H1 (cell line): ENCODE data around the gene ZBTB4.

Experiments
- CBX8 ChIP-seq: fragments of 300-800, 300-1000 bp; sonication (generic); IDR thresholded peaks from 2 replicates; pipeline ENCODE4 v1.7.1; 2016; ENCODE audit warnings: low read depth, low read length, borderline replicate concordance
- CEBPB ChIP-seq: IDR thresholded peaks from 2 replicates; pipeline ENCODE4 v1.6.1; 2012; ENCODE audit warnings: low read depth, low read length
- CHD1 ChIP-seq: IDR thresholded peaks from 2 replicates; pipeline ENCODE4 v1.6.1; 2012; ENCODE audit warnings: low read depth, low read length, improper control_type of control experiment
- CTCF ChIP-seq, 3 experiments: IDR thresholded peaks; 1 replicate in 2 of 3; 2 replicates in 1 of 3; pipeline versions ENCODE4 v1.5.1 to v1.6.1; 2011; ENCODE audit warnings: low read length in 3 of 3, mild to moderate bottlenecking in 3 of 3, inconsistent platforms in 2 of 3, low read depth in 1 of 3, moderate library complexity in 1 of 3; ENCODE audit not compliant: insufficient read depth in 1 of 3; ENCODE audit errors: control extremely low read depth in 1 of 3
- EP300 ChIP-seq, 2 experiments: IDR thresholded peaks; 1 replicate in 1 of 2; 2 replicates in 1 of 2; pipeline ENCODE4 v1.6.1; 2011 to 2012; ENCODE audit warnings: low read depth in 2 of 2, low read length in 2 of 2, mild to moderate bottlenecking in 2 of 2, borderline replicate concordance in 1 of 2, inconsistent platforms in 1 of 2, moderate library complexity in 1 of 2
- EZH2 ChIP-seq: fragments of 200-600 bp; sonication (generic); IDR thresholded peaks from 2 replicates; pipeline ENCODE4 v1.7.1; 2012; ENCODE audit warnings: low read depth, mild to moderate bottlenecking, moderate library complexity, low read length, inconsistent platforms; ENCODE audit not compliant: severe bottlenecking
- GABPA ChIP-seq: IDR thresholded peaks from 2 replicates; pipeline ENCODE4 v1.6.1; 2011; ENCODE audit warnings: mild to moderate bottlenecking, low read length, moderate library complexity, borderline replicate concordance; ENCODE audit not compliant: insufficient read depth
- HDAC2 ChIP-seq, 2 experiments: fragments of 300-600 bp in 1 of 2; sonication (generic) in 1 of 2; IDR thresholded peaks; 2 replicates each; pipeline ENCODE4 v1.6.1; 2011 to 2012; ENCODE audit warnings: low read depth in 2 of 2, low read length in 2 of 2, mild to moderate bottlenecking in 2 of 2, moderate library complexity in 2 of 2, borderline replicate concordance in 1 of 2, inconsistent platforms in 1 of 2
- MAFK ChIP-seq: IDR thresholded peaks from 2 replicates; pipeline ENCODE4 v1.6.1; 2012; ENCODE audit warnings: low read depth, mild to moderate bottlenecking, improper control_type of control experiment, low read length
- POLR2AphosphoS5 ChIP-seq: IDR thresholded peaks from 2 replicates; pipeline ENCODE4 v1.6.1; 2011; ENCODE audit warnings: low read depth, low read length
- RAD21 ChIP-seq, 2 experiments: IDR thresholded peaks in 1 of 2; conservative IDR thresholded peaks in 1 of 2; 2 replicates each; pipeline ENCODE4 v1.6.1; 2011; ENCODE audit warnings: low read depth in 2 of 2, low read length in 2 of 2, improper control_type of control experiment in 1 of 2, inconsistent platforms in 1 of 2, mild to moderate bottlenecking in 1 of 2, moderate library complexity in 1 of 2
- SUZ12 ChIP-seq: fragments of 200-600 bp; sonication (generic); IDR thresholded peaks from 2 replicates; pipeline ENCODE4 v1.6.1; 2012; ENCODE audit warnings: mild to moderate bottlenecking, inconsistent platforms, low read length, moderate library complexity, mixed read lengths

GRCh38 chr17:7442142-7442541 is 37.3 kb downstream of the ZBTB4 start:
- TF ChIP-seq CTCF (IDR thresholded peaks at IDR 0.05; ENCODE audit: control extremely low read depth in 1 of 3, insufficient read depth in 1 of 3, low read depth in 1 of 3, low read length in 3 of 3) (no peak), SUZ12 (no peak), CEBPB (no peak), RAD21 (IDR thresholded peaks at IDR 0.05 in 1 of 2, conservative IDR thresholded peaks at IDR 0.05 in 1 of 2; ENCODE audit: low read depth in 2 of 2, low read length in 2 of 2) (no peak), MAFK (no peak), EZH2 (no peak), GABPA (no peak), HDAC2 (IDR thresholded peaks at IDR 0.05; ENCODE audit: borderline replicate concordance in 1 of 2, low read depth in 2 of 2, low read length in 2 of 2) (no peak), CBX8 (no peak), EP300 (IDR thresholded peaks at IDR 0.05; ENCODE audit: borderline replicate concordance in 1 of 2, low read depth in 2 of 2, low read length in 2 of 2) (no peak), CHD1 (no peak), POLR2AphosphoS5 (no peak)
